ENCODE measurements around the gene MTNR1A. TPM values are rescaled to one million over a fixed set of nuclear protein-coding genes. Genes with fewer than 3 reads are reported as not detected.

Gene MTNR1A
- polyA plus RNA-seq, 1 donor (not counting 4 experiments of a cell fraction or from before 2014, with no cell fraction given), result 0.12 TPM

- TF ChIP-seq, protein P1, sequence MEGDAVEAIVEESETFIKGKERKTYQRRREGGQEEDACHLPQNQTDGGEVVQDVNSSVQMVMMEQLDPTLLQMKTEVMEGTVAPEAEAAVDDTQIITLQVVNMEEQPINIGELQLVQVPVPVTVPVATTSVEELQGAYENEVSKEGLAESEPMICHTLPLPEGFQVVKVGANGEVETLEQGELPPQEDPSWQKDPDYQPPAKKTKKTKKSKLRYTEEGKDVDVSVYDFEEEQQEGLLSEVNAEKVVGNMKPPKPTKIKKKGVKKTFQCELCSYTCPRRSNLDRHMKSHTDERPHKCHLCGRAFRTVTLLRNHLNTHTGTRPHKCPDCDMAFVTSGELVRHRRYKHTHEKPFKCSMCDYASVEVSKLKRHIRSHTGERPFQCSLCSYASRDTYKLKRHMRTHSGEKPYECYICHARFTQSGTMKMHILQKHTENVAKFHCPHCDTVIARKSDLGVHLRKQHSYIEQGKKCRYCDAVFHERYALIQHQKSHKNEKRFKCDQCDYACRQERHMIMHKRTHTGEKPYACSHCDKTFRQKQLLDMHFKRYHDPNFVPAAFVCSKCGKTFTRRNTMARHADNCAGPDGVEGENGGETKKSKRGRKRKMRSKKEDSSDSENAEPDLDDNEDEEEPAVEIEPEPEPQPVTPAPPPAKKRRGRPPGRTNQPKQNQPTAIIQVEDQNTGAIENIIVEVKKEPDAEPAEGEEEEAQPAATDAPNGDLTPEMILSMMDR (optimal IDR thresholded peaks at IDR 0.05 in 1 of 3, IDR thresholded peaks at IDR 0.05 in 1 of 3, conservative IDR thresholded peaks at IDR 0.05 in 1 of 3; ENCODE audit: extremely low read depth in 1 of 3, insufficient read depth in 2 of 3, low read length in 3 of 3), result no peak
- TF ChIP-seq EZH2 (IDR thresholded peaks at IDR 0.05; ENCODE audit: low read length), result no peak
- peaks cover 30% of the 10 kb centered on the region in 2 experiments for H3K36me3 ChIP-seq (ENCODE audit: control insufficient read depth in 2 of 2, extremely low read depth in 1 of 2, insufficient read depth in 2 of 2, low read length in 2 of 2)
- H3K4me3 ChIP-seq (ENCODE audit: control insufficient read depth in 2 of 3, extremely low read depth in 1 of 3, insufficient read depth in 2 of 3, low read depth in 1 of 3, low read length in 3 of 3), result no peak overlapping the region
- H2AFZ ChIP-seq (ENCODE audit: control insufficient read depth, low read length), result no peak overlapping the region
- peaks cover 11% of the 10 kb centered on the region for H4K20me1 ChIP-seq (ENCODE audit: control insufficient read depth, extremely low read depth, insufficient read depth, low read length)
- no peaks in the 10 kb centered on the region for H3K9me3 ChIP-seq (ENCODE audit: control insufficient read depth, low read depth, low read length)
- peaks cover 30% of the 10 kb centered on the region for H3K79me2 ChIP-seq (ENCODE audit: control insufficient read depth, insufficient read depth, low read length)
- H3K4me2 ChIP-seq (ENCODE audit: control insufficient read depth, extremely low read depth, insufficient read depth, low read depth, low read length), result no peak overlapping the region
- H3K27ac ChIP-seq (ENCODE audit: control insufficient read depth, insufficient read depth, low read length), result no peak overlapping the region
- no peak overlapping the region for H3K9ac ChIP-seq (ENCODE audit: control insufficient read depth, extremely low read depth, insufficient read depth, low read length)
- H3K9me1 ChIP-seq (ENCODE audit: control insufficient read depth, extremely low read depth, insufficient read depth, low read length), result no peaks in the 10 kb centered on the region
- H3K27me3 ChIP-seq (ENCODE audit: control insufficient read depth, extremely low read depth, insufficient read depth, low read length), result no peaks in the 10 kb centered on the region
- dilution Hi-C loops (cut with MboI; ENCODE audit: extremely low pct_ligation_motif_present, low sequenced_read_pairs), result no loop called here
- FAIRE-seq (no peak), DNase-seq (ENCODE audit: low read depth, low spot score) (no peak)
- H3K4me1 ChIP-seq (ENCODE audit: control insufficient read depth, extremely low read depth, insufficient read depth, low read length), result no peaks in the 10 kb centered on the region
Observed at GRCh38 chr4:186584912-186585311, 29.5 kb upstream of the MTNR1A start.

GRCh38 chr4:186581421-186581820, 26.1 kb upstream of the MTNR1A start:
- Histone ChIP-seq H2AFZ (ENCODE audit: control insufficient read depth, low read length) (no peak overlapping the region), H3K9me1 (ENCODE audit: control insufficient read depth, extremely low read depth, insufficient read depth, low read length) (no peaks in the 10 kb centered on the region), H3K4me2 (ENCODE audit: control insufficient read depth, extremely low read depth, insufficient read depth, low read depth, low read length) (no peak overlapping the region), H3K9me3 (ENCODE audit: control insufficient read depth, low read depth, low read length) (no peaks in the 10 kb centered on the region), H3K36me3 (ENCODE audit: control insufficient read depth in 2 of 2, extremely low read depth in 1 of 2, insufficient read depth in 2 of 2, low read length in 2 of 2) (peaks cover 22 to 23% of the 10 kb centered on the region in 2 experiments), H3K4me3 (ENCODE audit: control insufficient read depth in 2 of 3, extremely low read depth in 1 of 3, insufficient read depth in 2 of 3, low read depth in 1 of 3, low read length in 3 of 3) (no peak overlapping the region), H4K20me1 (ENCODE audit: control insufficient read depth, extremely low read depth, insufficient read depth, low read length) (peaks cover 5% of the 10 kb centered on the region), H3K9ac (ENCODE audit: control insufficient read depth, extremely low read depth, insufficient read depth, low read length) (no peak overlapping the region), H3K79me2 (ENCODE audit: control insufficient read depth, insufficient read depth, low read length) (peaks cover 12% of the 10 kb centered on the region), H3K27me3 (ENCODE audit: control insufficient read depth, extremely low read depth, insufficient read depth, low read length) (no peaks in the 10 kb centered on the region), H3K4me1 (ENCODE audit: control insufficient read depth, extremely low read depth, insufficient read depth, low read length) (no peaks in the 10 kb centered on the region), H3K27ac (ENCODE audit: control insufficient read depth, insufficient read depth, low read length) (no peak overlapping the region)
- DNase-seq (ENCODE audit: low read depth, low spot score) (no peak), FAIRE-seq (no peak)
- TF ChIP-seq, protein P1 (optimal IDR thresholded peaks at IDR 0.05 in 1 of 3, IDR thresholded peaks at IDR 0.05 in 1 of 3, conservative IDR thresholded peaks at IDR 0.05 in 1 of 3; ENCODE audit: extremely low read depth in 1 of 3, insufficient read depth in 2 of 3, low read length in 3 of 3), result no peak
- no peak for TF ChIP-seq EZH2 (IDR thresholded peaks at IDR 0.05; ENCODE audit: low read length)
- dilution Hi-C loops (cut with MboI; ENCODE audit: extremely low pct_ligation_motif_present, low sequenced_read_pairs), result no loop called here

All from keratinocyte (primary cell).